Ovary (tissue), 3 donors: ENCODE results near the gene UBE2QL1.

ENCODE experiments used
- CTCF ChIP-seq, 3 donors: fragments of 450-650 bp in 2 of 3; fragments of 200-600 bp in 1 of 3; IDR thresholded peaks; one replicate each; pipeline versions ENCODE4 v1.5.1 to v1.8.0; 2016 to 2022; ENCODE audit warnings: antibody characterized with exemption in 3 of 3, mild to moderate bottlenecking in 1 of 3
- EP300 ChIP-seq: sonication (generic); formaldehyde crosslinking; IDR thresholded peaks from one replicate; pipeline ENCODE4 v1.6.1; 2017; ENCODE audit warnings: antibody characterized with exemption
- POLR2A ChIP-seq: fragments of 450-650 bp; IDR thresholded peaks from one replicate; pipeline ENCODE4 v1.6.1; 2017; ENCODE audit warnings: antibody characterized with exemption, mild to moderate bottlenecking, moderate library complexity
- donor health status: DM: no; HTN: no; CAD: no.

- TF ChIP-seq CTCF (IDR thresholded peaks at IDR 0.05) (no peak), POLR2A (no peak), EP300 (no peak)
These were observed 543 bp upstream of the UBE2QL1 start for GRCh38 chr5:6448141-6448491.
